SKM-1 (cell line): Measurements from ENCODE around the gene HKDC1.
"Not testable (repeated sequence)": the region's sequence is repeated elsewhere in the genome, so short reads cannot be mapped to it uniquely, and the experiment has no call there.

Experiments used
- DNase-seq: peaks from one replicate; lab custom pipeline; 2025; ENCODE audit not compliant: unreplicated experiment; lab: John Stamatoyannopoulos, UW

Gene HKDC1

DNA sequence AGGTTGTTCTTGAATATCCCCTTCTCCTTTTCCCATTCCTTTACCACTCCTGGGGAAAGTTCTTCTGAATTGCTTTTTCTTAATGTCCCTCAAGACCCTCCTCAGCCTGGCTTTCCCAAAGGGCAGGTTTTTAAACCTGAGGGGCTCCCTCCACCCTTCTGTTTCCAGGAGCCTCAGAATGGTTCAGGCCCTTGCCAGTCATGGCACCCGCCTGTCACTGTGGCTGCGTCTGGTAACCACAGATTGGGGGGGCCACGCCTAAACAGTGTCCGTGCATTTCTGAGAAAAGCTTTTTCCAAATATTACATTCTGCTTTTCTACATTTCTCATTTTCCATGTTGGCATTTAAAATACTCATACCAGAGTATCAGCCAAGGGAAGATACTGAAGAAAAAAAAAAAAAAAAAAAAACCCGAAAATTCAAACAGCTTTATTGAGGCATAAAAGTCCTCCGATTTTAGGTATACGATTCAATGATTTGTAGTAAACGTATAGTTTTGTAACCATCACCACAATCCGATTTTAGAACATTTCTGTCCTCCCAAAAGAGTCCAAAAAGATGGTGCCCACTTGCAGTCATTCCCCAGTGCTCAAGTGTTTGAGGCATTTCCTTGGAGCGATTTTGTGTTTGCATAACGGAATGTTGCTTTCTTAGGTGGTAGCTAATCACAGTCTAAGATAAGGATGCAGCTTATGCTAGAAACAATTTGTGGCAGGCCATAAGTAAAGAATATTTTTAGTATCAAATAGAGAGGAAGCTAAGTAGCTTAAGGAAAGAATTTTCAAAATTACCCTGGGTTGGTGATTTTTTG lies 22.1 kb downstream of the HKDC1 start:
- no peak for DNase-seq

DNA sequence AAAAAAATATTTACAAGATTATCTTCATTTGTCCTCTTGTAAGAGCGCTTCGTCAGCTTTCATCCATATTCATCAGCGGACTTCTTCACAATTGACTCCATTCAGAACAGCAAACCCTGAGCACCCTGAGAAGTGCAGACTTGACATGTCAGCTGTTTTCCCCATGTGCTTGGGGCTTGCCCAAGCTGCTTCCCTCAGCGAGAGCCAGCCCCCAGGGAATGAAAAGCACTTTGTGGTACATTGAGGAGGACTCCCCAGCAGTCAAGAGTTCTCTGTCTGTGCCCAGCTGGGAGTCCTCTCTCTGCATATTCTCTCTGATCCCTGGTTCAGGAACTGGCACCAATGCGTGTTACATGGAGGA lies 22.7 kb downstream of the HKDC1 start:
- DNase-seq: no peak

DNA sequence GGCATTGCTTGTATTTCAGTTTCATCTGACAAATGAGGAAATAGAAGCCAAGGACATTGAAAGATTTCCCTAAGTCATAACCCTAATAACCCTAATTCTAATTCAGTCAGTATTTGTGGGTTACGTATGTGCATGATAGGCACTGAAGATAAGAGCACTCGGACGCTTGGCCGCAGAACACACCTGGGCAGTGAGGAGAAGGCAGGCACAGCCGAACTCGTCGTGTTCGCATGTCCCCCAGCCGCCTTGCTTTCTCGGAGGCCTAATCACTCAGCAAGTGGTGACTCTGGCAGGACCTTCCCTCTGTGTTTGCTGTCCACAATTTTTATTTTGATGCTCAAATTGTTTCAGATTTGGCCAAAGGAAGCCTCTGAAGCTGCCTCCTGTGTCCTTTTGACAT lies 23.7 kb downstream of the HKDC1 start:
- no peak for DNase-seq

DNA sequence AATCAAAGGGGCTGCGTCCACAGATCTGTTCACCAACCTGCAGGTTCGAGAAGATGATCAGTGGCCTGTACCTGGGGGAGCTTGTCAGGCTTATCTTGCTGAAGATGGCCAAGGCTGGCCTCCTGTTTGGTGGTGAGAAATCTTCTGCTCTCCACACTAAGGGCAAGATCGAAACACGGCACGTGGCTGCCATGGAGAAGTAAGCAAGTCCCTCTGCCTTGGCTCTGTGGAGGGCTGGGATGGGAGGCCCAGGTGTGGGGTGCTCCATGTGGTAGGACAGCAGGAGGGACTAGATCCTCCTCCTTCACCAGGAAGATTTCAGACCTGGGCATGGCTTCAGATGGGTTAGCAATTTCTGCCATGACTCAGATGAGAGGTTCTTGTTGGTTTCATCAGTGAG lies 25.9 kb downstream of the HKDC1 start:
- no peak for DNase-seq

DNA sequence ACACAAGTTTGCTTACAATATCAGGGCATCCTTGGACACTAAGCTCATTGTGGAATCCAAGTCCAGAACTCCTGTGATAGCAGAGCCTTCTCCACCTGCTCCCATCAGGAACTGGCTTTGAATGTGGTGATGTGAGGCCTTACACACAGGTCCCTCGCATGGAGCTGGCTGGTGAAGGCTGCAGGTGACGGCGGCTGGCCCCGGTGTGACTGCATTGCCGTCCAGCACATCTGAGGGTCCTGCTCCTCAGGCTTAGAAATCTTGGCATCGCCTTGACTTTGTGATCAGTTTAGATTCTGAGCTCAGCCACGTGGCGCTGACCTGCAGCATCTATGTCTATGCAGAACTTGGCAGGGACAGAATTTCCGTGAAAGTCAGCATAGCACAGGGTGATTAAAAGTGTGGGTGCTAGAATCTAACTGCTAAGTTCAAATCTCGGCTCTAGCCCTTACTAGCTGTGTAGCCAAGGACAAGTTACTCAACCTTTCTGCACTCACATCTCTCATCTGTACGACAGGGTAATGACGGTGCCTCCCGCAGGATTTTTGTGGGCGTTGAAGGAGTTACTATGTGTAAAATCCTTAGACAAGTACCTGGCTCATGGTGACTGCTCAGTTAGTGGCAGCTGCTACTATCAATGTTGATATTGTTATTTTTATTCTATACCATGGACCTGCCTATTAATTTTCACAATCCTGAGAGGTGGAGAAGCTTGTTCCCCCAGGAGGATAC lies 26.6 kb downstream of the HKDC1 start:
- no peak for DNase-seq

DNA sequence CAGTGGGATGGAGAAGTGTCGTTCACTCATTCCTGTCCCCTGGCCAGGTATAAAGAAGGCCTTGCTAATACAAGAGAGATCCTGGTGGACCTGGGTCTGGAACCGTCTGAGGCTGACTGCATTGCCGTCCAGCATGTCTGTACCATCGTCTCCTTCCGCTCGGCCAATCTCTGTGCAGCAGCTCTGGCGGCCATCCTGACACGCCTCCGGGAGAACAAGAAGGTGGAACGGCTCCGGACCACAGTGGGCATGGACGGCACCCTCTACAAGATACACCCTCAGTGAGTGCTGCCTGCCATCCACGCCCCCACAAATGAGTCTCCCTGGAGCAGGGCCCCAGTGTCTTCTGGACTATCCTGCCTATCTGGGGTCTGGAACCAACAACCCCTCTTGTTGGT lies 27.2 kb downstream of the HKDC1 start:
- DNase-seq: no peak

DNA sequence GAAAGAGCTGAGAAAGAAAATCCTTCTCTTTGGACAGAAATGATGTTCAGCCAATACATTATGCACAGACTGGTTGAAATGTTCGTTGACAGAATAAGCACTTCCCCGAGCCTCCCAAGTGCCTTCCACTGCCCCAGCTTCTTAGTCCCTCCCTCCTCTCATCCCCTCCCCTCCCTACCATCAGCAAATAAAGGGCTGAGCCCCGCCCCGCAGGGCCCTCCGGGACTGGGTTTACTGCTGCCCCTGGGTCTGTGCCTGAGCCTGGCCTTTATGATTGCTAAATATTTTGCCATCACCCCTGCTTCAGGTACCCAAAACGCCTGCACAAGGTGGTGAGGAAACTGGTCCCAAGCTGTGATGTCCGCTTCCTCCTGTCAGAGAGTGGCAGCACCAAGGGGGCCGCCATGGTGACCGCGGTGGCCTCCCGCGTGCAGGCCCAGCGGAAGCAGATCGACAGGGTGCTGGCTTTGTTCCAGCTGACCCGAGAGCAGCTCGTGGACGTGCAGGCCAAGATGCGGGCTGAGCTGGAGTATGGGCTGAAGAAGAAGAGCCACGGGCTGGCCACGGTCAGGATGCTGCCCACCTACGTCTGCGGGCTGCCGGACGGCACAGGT lies 28.1 kb downstream of the HKDC1 start:
- DNase-seq: no peak

DNA sequence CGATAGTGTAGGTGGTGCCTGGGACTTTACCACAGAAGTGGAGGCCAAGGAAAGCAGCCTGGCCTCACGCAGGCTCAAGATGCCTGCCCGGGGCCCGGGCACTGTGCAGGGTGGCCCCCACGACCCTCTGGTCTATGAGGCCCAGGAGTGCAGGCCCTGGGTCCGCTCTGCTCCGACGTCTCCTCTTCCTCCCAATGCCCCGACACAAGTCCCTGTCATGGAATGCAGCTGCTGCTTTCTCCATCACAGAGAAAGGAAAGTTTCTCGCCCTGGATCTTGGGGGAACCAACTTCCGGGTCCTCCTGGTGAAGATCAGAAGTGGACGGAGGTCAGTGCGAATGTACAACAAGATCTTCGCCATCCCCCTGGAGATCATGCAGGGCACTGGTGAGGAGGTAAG lies 29.9 kb downstream of the HKDC1 start:
- no peak for DNase-seq

DNA sequence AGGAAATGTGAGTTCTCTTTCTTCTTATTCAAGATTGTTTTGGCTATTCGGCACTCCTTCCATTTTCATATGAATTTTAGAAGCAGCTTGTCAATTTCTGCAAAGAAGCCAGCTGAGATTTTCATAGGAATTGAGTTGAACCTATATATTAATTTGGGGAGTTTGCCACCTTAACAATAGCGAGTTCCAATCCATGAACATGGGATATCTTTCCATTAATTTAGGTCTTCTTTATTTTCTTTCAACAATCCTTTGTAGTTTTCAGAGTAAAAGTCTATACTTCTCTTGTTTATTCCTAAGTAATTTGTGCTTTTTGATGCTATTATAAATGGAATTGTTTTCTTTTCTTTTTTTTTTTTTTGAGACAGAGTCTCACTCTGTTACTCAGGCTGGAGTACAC lies 31.3 kb downstream of the HKDC1 start:
- not testable (repeated sequence) for DNase-seq

DNA sequence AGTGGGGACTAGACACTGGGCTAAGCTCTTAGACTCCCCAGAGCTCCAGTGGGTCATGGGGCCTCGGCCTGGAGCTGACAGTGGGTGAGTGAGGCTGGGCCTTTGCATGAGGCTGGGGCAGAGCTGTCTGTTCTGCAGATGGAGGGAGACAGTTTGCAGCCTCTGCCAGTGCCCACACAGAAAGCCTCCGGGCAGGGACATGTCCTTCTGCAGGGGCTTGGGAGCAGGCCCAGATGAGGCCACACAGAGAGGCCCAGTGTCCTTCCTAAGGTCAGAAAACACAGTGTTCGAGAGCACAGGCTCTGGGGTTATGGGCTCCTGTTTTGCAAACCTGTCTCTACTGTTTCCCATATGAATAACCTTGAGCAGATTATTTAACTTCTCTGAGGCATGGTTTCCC lies 33.0 kb downstream of the HKDC1 start:
- DNase-seq: no peak

DNA sequence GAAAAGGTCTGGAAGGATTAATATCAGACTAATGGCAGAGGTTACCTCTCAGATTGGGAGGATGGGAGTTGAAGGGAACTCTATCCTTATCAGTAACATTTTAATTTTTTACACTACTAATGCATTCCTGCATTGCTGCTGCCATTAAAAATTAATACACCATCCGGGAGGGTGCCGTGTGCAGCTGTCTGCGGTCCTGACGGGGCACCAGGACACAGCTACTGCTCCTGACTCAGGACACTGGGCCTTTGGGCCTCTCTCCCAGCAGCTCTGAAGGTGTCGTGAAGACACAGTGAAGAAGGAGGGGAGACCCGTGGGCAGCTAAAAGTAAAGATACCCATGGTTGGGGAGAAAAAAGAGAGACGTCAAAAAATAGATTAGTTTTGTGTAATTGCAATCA lies 34.7 kb downstream of the HKDC1 start:
- no peak for DNase-seq

DNA sequence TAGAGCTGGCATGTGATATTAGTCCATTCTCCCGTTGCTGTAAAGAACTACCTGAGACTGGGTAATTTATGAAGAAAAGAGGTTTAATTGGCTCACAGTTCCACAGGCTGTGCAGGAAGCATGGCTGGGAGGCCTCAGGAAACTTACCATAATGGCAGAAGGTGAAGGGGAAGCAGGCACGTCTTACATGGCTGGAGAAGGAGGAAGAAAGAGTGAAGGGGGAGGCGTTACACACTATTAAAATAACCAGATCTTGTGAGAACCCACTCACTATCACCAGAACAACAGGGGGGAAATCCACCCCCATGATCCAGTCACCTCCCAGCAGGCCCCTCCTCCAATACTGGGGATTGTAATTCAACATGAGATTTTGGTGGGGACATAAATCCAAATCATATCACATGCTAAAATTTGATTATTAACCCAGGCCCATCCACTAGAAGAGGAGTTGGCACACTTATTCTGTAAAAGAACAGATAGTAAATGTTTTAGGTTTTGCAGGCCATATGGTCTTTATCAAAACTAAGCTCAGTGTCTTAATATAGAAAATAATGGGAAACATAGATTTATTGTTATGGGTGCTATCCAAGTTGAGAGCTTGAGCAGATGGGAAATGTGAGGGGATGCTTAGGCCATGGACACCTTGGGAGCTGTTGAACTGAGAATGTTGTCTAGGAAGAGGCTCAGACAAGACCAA lies 39.6 kb downstream of the HKDC1 start:
- no peak for DNase-seq

DNA sequence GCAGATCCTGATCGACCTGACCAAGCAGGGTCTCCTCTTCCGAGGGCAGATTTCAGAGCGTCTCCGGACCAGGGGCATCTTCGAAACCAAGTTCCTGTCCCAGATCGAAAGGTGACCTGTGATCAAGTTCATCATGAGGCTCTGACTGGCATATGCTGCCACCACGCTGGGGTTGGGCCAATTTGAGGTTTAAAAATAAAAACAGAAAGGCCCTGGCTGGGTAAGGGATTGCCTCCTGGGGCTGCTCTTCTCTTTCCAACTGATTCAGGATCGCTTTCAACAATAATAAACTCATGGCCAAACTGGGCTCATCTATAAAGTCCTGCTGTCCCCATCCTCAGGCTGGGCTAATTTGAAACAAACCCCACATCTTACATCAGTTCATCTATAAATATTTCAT lies 41.1 kb downstream of the HKDC1 start:
- no peak for DNase-seq

DNA sequence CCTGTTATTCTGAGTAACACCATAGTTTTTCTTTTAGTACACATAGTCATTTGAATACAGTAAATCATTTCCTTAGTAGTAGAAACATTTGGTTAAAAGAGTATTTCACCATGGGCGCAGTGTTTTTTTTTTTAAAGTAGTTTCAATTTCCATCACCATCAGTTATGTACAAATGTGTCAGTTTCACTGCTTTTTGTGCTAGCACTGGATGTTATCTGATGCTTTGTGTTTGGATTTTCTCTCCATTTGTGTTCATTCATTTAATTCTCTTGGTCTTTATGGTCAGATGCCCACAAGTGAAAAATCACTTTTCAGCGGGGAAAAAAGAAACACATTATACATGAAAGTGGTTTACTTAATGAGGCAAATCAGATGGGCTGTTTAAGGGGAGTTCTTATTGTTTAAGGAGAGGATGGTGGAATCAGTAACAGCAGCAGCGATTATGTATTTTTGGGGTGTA lies 42.2 kb downstream of the HKDC1 start:
- DNase-seq: no peak

DNA sequence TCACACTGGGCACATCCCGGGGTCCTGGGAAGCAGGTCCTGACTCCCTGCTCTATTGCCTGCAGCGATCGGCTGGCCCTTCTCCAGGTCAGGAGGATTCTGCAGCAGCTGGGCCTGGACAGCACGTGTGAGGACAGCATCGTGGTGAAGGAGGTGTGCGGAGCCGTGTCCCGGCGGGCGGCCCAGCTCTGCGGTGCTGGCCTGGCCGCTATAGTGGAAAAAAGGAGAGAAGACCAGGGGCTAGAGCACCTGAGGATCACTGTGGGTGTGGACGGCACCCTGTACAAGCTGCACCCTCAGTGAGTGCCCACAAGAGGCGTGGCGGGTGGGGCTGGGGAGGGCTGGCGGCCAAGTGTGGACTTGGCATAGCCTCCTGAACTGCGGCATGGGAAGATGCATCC lies 45.4 kb downstream of the HKDC1 start:
- DNase-seq: no peak

DNA sequence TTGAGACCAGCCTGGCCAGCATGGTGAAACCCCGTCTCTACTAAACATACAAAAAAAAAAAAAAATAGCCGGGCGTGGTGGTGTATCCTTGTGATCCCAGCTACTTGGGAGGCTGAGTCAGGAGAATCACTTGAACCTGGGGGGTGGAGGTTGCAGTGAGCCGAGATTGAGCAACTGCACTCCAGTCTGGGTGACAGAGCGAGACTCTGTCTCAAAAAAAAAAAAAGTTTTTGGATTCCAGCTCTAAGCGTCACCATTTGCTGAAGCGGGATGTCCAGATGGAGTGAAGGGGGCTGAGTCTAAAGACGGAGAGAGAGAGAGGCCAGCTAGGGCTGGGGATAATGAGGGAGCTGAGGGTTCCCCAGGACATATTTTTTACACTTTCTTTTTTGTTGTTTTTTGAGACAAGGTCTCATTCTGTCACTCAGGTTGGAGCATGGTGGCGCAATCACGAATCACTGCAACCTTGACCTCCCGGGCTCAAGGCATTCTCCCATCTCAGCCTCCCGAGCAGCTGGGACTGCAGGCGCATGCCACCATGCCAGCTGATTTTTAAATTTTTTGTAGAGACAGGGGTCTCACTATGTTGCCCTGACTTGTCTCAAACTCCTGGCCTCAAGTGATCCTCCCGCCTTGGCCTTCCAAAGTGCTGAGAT lies 48.8 kb downstream of the HKDC1 start:
- DNase-seq: no peak

DNA sequence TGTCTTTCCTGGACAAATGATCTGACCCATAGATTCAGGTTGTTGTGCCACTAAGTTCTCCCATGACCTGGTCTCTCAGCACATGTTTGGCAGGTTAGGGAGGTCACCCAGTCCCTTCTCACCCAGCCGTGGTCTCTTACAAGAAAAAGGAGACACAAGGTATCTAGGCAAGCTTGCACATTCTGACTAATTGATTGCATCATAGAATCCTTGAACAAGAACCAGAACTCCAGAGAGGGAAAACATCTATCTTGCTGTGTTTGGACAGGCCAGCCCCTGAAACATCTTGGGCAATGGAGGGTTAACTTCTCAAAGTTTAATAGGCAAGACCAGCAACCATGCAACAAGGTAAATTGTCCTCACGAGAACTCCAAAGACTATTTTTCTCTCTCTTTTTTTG lies 49.6 kb downstream of the HKDC1 start:
- no peak for DNase-seq

DNA sequence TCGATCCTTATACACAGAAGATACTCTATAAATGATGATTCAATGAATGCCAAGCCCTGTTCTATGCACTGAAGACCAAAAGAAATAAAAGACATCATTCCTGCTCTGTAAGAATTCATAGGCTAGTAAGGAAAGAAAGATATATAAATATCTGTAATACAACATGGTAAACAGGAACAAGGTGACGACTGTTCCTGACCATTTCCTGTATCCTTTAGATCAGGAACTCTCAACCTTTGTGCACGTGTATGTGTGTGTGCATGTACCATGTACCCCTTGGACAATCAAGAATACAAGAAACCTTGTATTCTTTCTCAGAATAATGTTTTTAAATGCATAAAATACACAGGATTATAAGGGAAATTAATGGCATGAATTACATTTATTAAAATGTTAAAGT lies 50.9 kb downstream of the HKDC1 start:
- no peak for DNase-seq

DNA sequence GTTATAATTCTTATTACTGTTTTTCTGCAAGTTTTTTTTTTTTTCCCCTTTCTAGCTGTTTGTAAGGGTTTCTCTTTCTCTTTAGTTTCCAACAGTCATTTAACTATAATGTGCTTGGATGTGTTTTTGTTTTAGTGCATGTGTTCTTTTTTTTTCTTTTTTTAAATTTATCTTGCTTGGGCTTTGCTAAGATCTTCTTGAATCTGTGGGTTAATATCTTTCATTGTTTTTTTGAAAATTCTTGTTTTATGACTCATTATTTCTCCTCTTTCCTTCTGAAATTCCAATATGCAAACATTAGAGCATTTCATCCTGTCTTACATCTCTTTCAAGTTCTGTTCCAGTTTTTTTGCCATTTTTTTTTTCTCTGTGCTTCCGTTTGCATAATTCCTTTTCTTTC lies 52.5 kb downstream of the HKDC1 start:
- DNase-seq: no peak

DNA sequence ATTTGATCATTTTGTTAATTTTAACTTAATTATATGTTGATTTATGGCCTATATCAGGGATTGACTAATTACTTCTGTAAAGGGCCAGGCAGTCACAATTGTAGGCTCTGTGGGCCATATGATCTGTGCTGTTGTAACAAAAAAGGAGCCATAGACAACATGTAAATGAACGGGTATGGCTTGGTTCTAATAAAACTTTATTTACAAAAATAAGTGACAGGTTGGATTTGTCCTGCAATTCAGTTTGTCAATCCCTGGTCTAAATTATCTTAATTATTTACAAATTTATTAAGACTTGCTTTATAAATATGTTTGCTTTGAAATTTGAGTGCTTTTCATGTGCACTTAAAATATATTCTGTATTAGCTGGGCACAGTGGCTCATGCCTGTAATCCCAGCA lies 55.3 kb downstream of the HKDC1 start:
- no peak for DNase-seq

DNA sequence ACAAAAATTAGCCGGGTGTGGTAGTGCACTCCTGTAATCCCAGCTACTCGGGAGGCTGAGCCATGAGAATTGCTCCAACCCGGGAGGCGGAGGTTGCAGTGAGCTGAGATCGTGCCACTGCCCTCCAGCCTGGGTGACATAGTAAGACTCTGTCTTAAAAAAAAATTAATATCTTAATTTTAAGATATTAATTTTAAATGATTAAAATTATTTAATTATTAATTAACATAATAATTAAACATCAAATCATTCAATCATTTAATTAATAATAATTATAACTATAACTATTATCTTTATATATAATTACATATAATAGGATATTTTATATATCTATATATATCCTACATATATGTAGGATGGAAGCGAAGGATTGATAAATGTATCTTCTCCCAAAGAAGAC lies 56.4 kb downstream of the HKDC1 start:
- DNase-seq: no peak
